Calu3 (cell line): ENCODE data around the gene FGG. TPM values are rescaled to one million over a fixed set of nuclear protein-coding genes. Genes with fewer than 3 reads are reported as not detected.

Source experiments
- BruUV-seq: library from RNA; stranded (reverse); fragments of 400-500 nt; replicated peaks from 2 replicates; lab custom pipeline; 2021; lab: Mats Ljungman, UMichigan
- CTCF ChIA-PET: fragments of 300-600 bp; sonication (Branson Sonifier 250); formaldehyde crosslinking; loops from one replicate; lab custom pipeline; 2022; ENCODE audit warnings: antibody characterized with exemption; lab: Charles Lee
- DNase-seq: peaks from one replicate; pipeline ENCODE4 v3.0.0; 2022
- H3K27ac Mint-ChIP-seq: one replicate; pipeline ENCODE4 v1.8.0; 2022; ENCODE audit warnings: mixed read lengths; ENCODE audit not compliant: unreplicated experiment
- H3K27me3 Mint-ChIP-seq: one replicate; pipeline ENCODE4 v1.8.0; 2022; ENCODE audit warnings: mixed read lengths; ENCODE audit not compliant: unreplicated experiment
- H3K36me3 Mint-ChIP-seq: one replicate; pipeline ENCODE4 v1.8.0; 2022; ENCODE audit warnings: mild to moderate bottlenecking, moderate library complexity, mixed read lengths; ENCODE audit not compliant: insufficient read depth, unreplicated experiment
- H3K4me1 Mint-ChIP-seq: one replicate; pipeline ENCODE4 v1.8.0; 2022; ENCODE audit warnings: mild to moderate bottlenecking, low read depth, mixed read lengths; ENCODE audit not compliant: unreplicated experiment
- H3K4me3 Mint-ChIP-seq: one replicate; pipeline ENCODE4 v1.8.0; 2022; ENCODE audit warnings: mild to moderate bottlenecking, low read depth, moderate library complexity, mixed read lengths; ENCODE audit not compliant: unreplicated experiment
- H3K9me3 Mint-ChIP-seq: one replicate; pipeline ENCODE4 v1.8.0; 2022; ENCODE audit warnings: low read depth, mixed read lengths; ENCODE audit not compliant: unreplicated experiment
- intact Hi-C: fragments of 100-400 bp; cut with micrococcal nuclease; formaldehyde crosslinking; loops from one replicate; pipeline ENCODE4 v1.10.0; 2022; ENCODE audit not compliant: unreplicated experiment
- total RNA-seq: library from RNA; stranded (reverse); gene quantifications from 2 replicates; pipeline ENCODE4 v1.2.3, GENCODE V29; 2022
- TF ChIP-seq, protein P1 (sequence below): fragments of 200-600 bp; IDR thresholded peaks from one replicate; pipeline ENCODE4 v1.8.0; 2022; ENCODE audit warnings: antibody characterized with exemption; ENCODE audit not compliant: unreplicated experiment

Gene FGG
- total RNA-seq, 1 experiment from 2014 or later: 0.24 TPM

DNA sequence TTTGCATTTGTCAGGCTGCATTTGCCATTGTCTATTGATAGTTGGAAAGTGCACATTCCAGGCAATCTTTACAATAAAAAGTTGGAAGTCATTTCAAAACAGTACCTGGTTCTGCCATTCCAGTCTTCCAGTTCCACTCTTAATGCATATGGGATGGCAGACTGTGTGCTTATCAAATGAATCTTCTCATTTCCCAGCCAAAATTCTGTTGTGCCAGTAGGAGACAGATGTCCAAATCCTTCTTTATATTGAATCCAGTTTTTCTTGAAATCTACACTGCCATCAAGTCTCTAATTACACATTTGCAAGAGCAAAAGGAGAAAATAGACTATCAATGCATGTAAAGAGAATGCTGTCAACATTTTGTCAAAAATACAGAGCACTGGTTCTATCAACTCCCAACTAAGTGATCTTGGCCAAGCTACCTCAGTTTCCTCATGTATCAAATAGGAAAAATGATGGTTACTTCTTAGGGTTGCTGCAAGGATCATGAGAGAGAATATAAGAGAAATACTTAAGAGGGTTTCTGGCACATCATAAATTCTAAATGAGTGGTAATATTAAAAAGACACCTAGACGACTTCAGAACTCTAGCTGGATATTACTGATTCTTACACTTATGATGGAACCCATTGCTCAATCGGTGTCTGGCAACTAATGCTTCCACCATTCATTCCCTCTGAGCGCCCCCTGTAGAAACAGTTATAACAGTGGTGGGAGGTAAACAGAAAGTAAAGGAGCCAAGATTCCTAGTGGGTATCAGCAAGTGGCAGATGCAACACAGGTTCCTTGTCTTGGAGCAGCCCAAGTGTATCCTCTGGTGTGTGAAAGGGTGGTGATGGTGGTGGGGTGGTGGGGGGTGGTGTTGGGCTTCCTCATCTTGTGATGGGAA, 3.8 kb downstream of the FGG start:
- Mint-ChIP-seq H3K27me3 (no peaks in the 10 kb centered on the region), H3K4me1 (peaks cover 8% of the 10 kb centered on the region), H3K36me3 (no peaks in the 10 kb centered on the region), H3K9me3 (no peaks in the 10 kb centered on the region), H3K4me3 (no peak overlapping the region), H3K27ac (no peak overlapping the region)
- no TSS peak for BruUV-seq
- CTCF ChIA-PET: no interaction called here
- no peak for DNase-seq
- TF ChIP-seq, protein P1, sequence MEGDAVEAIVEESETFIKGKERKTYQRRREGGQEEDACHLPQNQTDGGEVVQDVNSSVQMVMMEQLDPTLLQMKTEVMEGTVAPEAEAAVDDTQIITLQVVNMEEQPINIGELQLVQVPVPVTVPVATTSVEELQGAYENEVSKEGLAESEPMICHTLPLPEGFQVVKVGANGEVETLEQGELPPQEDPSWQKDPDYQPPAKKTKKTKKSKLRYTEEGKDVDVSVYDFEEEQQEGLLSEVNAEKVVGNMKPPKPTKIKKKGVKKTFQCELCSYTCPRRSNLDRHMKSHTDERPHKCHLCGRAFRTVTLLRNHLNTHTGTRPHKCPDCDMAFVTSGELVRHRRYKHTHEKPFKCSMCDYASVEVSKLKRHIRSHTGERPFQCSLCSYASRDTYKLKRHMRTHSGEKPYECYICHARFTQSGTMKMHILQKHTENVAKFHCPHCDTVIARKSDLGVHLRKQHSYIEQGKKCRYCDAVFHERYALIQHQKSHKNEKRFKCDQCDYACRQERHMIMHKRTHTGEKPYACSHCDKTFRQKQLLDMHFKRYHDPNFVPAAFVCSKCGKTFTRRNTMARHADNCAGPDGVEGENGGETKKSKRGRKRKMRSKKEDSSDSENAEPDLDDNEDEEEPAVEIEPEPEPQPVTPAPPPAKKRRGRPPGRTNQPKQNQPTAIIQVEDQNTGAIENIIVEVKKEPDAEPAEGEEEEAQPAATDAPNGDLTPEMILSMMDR: no peak
- intact Hi-C loops: no loop called here

DNA sequence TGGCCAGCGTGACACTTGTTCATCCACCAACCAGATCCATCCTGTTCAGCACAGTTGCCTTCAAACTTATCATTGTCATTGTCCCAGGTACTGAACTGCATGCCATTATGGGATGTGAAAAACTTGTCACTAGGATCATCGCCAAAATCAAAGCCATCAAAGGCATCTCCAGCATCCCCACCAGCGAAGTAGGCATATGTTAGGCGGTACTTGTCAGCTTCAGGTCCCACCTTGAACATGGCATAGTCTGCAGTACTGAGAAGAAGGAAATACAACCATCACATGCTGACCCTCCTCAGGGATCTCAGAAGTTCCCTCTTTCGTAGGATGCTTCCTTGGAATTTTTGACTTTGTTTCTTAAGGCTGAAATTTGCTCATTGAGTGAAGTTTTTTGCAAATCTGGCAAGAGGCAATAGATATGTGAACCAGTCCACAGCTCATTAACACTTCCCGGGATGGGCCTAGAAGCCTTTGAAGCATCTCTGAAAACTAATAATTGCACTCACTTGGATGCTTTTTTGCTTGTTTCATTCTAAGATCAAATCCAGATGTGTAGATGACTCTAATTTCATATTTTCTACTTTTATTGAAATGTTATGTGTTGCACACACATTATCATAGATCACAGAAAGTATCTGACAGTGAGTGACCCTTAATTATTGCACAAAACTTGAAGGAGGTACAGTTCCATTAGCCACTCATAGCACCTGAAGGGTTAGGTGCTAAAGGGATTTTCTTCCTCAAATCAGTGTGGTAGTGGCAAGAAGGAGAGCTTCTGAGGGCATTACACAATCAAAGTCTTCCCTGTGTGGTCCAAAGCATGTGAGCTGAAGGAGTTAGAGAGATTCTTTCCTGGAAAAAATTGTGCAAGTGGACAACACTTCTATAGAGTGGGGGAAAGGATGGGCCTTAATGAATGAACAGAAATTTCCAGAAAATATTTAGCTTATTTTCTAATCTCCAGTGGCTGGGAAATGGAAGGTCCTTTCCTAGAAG, 5.4 kb downstream of the FGG start:
- Mint-ChIP-seq H3K36me3 (no peaks in the 10 kb centered on the region), H3K9me3 (no peaks in the 10 kb centered on the region), H3K27me3 (no peaks in the 10 kb centered on the region), H3K27ac (no peak overlapping the region), H3K4me3 (no peak overlapping the region), H3K4me1 (peaks cover 18% of the 10 kb centered on the region)
- DNase-seq: no peak
- TF ChIP-seq, protein P1: no peak
- intact Hi-C loops: no loop called here
- CTCF ChIA-PET: no interaction called here
- BruUV-seq: no TSS peak

DNA sequence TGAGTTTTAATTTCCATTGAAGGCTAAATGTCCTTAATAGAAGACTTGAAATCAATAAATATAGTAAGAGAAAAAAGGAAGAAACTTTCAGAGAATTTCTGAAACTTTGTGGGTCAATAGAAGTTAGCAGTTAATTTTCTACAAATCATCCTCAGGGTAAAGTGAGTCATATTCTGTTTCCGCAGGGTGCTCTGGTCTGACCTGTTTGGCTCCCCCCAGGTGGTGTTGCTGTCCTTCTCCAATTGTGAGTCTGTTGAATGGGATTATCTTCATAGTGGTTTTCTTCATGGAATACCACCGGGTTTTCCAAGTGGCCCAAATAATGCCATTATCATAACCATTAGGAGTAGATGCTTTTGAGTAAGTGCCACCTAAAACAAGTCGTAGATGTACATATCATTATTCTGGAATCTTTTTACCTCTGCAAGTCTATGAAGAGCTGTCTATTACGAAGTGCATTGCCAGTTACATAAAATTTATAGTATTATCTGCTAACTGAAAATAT, 7.7 kb downstream of the FGG start:
- CTCF ChIA-PET: no interaction called here
- TF ChIP-seq, protein P1: no peak
- H3K36me3 Mint-ChIP-seq: no peaks in the 10 kb centered on the region
- H3K9me3 Mint-ChIP-seq: no peaks in the 10 kb centered on the region
- DNase-seq: no peak
- BruUV-seq: no TSS peak
- no peak overlapping the region for H3K4me3 Mint-ChIP-seq
- peaks cover 19% of the 10 kb centered on the region for H3K4me1 Mint-ChIP-seq
- H3K27me3 Mint-ChIP-seq: no peaks in the 10 kb centered on the region
- intact Hi-C loops: no loop called here
- no peak overlapping the region for H3K27ac Mint-ChIP-seq
